Right lobe of liver (tissue), 6 donors: ENCODE data around the gene ASTL. TPM values are rescaled to one million over a fixed set of nuclear protein-coding genes. Genes with fewer than 3 reads are reported as not detected.

Source experiments
- ATAC-seq, 4 donors: fragments of 200-7000 bp; cut with Tn5 transposase; one replicate each; pipeline ENCODE4 v1.9.1; 2020; ENCODE audit warnings: mild to moderate bottlenecking in 4 of 4, moderate library complexity in 4 of 4
- DNase-seq, 3 donors: peaks; one replicate each; pipeline ENCODE4 v3.0.0-alpha.2; 2020
- H3K27ac ChIP-seq, 3 donors: fragments of 200-600 bp; one replicate each; pipeline ENCODE4 v1.8.0; 2022
- H3K27me3 ChIP-seq, 2 donors: fragments of 200-600 bp; one replicate each; pipeline ENCODE4 v1.8.0; 2022
- H3K36me3 ChIP-seq, 4 donors: fragments of 200-600 bp; sonication (generic) in 1 of 4; one replicate each; pipeline versions ENCODE4 v1.5.1 to v1.8.0; 2017 to 2022; ENCODE audit warnings: control low read depth in 1 of 4
- H3K4me1 ChIP-seq, 4 donors: fragments of 200-600 bp; sonication (generic) in 1 of 4; one replicate each; pipeline versions ENCODE4 v1.5.1 to v1.8.0; 2017 to 2022; ENCODE audit warnings: control low read depth in 1 of 4
- H3K4me3 ChIP-seq, 3 donors: fragments of 200-600 bp; one replicate each; pipeline ENCODE4 v1.8.0; 2022
- H3K9me3 ChIP-seq, 4 donors: fragments of 200-600 bp; sonication (generic) in 1 of 4; one replicate each; pipeline versions ENCODE4 v1.5.1 to v1.8.0; 2017 to 2022; ENCODE audit warnings: control low read depth in 1 of 4
- POLR2A ChIP-seq: fragments of 450-650 bp; IDR thresholded peaks from one replicate; pipeline ENCODE4 v1.6.1; 2017; ENCODE audit warnings: antibody characterized with exemption, mild to moderate bottlenecking
- WGBS: methylation state at CpG from one replicate; pipeline ENCODE4 v1.1.6; 2018; ENCODE audit warnings: low coverage, low lambda C conversion rate; ENCODE audit not compliant: insufficient coverage; ENCODE audit errors: missing lambda C conversion rate; 5-methylcytosine and 5-hydroxymethylcytosine counted together
- intact Hi-C, 2 donors: fragments of 100-400 bp; cut with DNase I; formaldehyde crosslinking; loops; one replicate each; pipeline versions ENCODE4 v1.11.2 to v1.14.1; 2022
- total RNA-seq, 6 experiments: library from RNA; depleted of rRNA in 2 of 6; stranded (reverse); fragments of >200 nt in 2 of 6; fragmentation: NEBNext Ultra II Directional in 3 of 6; extraction: Animal tissue kit (Norgen Biotek cat#: 25700) in 3 of 6; gene quantifications; one replicate each; pipeline versions ENCODE4 v1.1.0 to v1.2.4, GENCODE V29; 2016 to 2023
- TF ChIP-seq, protein P1 (sequence below), 4 donors: fragments of 200-600 bp in 3 of 4; fragments of 450-650 bp in 1 of 4; IDR thresholded peaks; one replicate each; pipeline versions ENCODE4 v1.5.1 to v1.8.0; 2016 to 2022; ENCODE audit warnings: antibody characterized with exemption in 4 of 4, mild to moderate bottlenecking in 2 of 4
- donor health status: DM: no; HTN: yes; CAD: no.
- donor health status: DM: no; HTN: no; CAD: no.
- donor health status: DM: no; HTN: no; CAD: no.
- donor health status: DM: no; HTN: yes; CAD: no.
- donor health status: DM: no; HTN: yes; CAD: no.

Gene ASTL
- total RNA-seq, 6 experiments from 2014 or later, result not detected

- ATAC-seq, result no peak
- WGBS, result 73% methylated on average over 8 of the region's 16 CpGs
- TF ChIP-seq POLR2A, result no peak
- TF ChIP-seq, protein P1, sequence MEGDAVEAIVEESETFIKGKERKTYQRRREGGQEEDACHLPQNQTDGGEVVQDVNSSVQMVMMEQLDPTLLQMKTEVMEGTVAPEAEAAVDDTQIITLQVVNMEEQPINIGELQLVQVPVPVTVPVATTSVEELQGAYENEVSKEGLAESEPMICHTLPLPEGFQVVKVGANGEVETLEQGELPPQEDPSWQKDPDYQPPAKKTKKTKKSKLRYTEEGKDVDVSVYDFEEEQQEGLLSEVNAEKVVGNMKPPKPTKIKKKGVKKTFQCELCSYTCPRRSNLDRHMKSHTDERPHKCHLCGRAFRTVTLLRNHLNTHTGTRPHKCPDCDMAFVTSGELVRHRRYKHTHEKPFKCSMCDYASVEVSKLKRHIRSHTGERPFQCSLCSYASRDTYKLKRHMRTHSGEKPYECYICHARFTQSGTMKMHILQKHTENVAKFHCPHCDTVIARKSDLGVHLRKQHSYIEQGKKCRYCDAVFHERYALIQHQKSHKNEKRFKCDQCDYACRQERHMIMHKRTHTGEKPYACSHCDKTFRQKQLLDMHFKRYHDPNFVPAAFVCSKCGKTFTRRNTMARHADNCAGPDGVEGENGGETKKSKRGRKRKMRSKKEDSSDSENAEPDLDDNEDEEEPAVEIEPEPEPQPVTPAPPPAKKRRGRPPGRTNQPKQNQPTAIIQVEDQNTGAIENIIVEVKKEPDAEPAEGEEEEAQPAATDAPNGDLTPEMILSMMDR (IDR thresholded peaks at IDR 0.05), result no peak
- no peaks in the 10 kb centered on the region for H3K4me1 ChIP-seq
- H3K36me3 ChIP-seq, result no peaks in the 10 kb centered on the region
- no peak for DNase-seq
- no peak overlapping the region for H3K4me3 ChIP-seq
- no peaks in the 10 kb centered on the region for H3K9me3 ChIP-seq
- no peak overlapping the region for H3K27ac ChIP-seq
- H3K27me3 ChIP-seq, result no peaks in the 10 kb centered on the region
- intact Hi-C loops, result no loop called here
Measured at GRCh38 chr2:96129528-96130120, 8.7 kb downstream of the ASTL start.

DNA sequence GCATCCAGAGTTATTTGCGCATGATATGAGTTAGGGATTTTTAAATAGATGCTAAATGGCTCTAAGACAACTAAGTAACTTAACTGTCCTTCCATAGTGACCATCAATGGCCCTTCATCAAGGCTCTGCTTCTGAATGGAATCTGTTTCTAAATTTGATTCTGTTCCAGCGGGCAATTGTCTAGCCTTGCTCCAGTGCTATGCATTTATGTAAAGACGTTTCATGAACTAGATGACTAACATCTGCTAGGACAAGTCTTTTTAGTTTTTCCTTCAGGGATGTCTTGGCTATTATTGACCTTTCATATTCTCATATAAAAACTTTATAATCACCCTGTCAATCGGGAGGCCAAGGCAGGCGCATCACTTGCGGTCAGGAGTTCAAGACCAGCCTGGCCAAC, 9.8 kb downstream of the ASTL start:
- ATAC-seq (no peak), DNase-seq (no peak)
- H3K36me3 ChIP-seq, result no peaks in the 10 kb centered on the region
- no peaks in the 10 kb centered on the region for H3K4me1 ChIP-seq
- intact Hi-C loops, result no loop called here
- H3K27ac ChIP-seq, result no peak overlapping the region
- no peaks in the 10 kb centered on the region for H3K9me3 ChIP-seq
- 78% methylated on average over 6 of the region's 6 CpGs for WGBS
- H3K27me3 ChIP-seq, result no peaks in the 10 kb centered on the region
- TF ChIP-seq, protein P1 (IDR thresholded peaks at IDR 0.05), result no peak
- TF ChIP-seq POLR2A, result no peak
- no peak overlapping the region for H3K4me3 ChIP-seq

DNA sequence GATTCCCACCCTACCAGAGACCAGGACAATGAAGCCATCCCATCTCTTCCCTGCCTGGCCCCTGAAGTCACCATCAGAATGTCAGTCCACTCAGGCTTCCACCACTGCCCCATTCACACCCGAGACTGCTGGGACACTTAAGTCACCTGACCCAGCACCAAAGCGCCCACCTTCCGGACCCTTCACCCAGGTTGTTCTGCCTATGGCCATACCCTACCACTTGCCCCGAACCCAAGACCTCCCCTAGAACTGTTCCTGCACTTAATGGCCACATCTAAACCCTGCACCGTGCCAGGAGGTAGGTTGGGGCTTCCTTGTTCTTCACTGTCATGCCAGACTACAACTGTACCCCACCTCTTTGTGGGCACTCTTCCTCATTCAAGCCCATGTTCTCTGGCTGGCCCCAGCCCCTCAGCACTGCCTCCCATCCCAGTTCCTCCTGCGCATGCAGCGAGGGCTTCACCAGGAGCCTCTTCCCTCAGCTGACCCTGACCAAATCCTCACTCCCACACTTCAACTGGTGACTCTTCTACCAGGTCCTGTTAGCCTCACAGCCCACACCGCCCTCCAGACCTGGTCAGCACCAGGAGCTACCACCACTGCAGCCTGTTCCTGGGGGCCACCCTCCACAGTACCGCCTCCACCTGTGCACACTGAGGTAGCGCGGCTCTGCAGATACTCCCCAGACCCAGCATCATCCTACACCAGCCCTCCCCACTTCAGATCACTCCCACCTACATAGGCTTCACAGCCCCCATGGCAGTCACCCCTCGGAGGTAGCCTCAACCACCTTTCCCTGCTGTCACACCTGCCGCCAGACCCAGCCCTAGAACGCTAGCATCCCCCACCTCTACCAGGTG, 13.7 kb downstream of the ASTL start:
- intact Hi-C loops, result no loop called here
- H3K4me1 ChIP-seq, result no peaks in the 10 kb centered on the region
- DNase-seq (no peak), ATAC-seq (peak in 1 of 4 donors; percentile 10)
- 90% methylated on average over 9 of the region's 14 CpGs for WGBS
- H3K27me3 ChIP-seq, result no peaks in the 10 kb centered on the region
- no peak overlapping the region for H3K27ac ChIP-seq
- H3K9me3 ChIP-seq, result no peaks in the 10 kb centered on the region
- TF ChIP-seq, protein P1 (IDR thresholded peaks at IDR 0.05), result no peak
- TF ChIP-seq POLR2A, result no peak
- H3K36me3 ChIP-seq, result no peaks in the 10 kb centered on the region
- H3K4me3 ChIP-seq, result no peak overlapping the region

DNA sequence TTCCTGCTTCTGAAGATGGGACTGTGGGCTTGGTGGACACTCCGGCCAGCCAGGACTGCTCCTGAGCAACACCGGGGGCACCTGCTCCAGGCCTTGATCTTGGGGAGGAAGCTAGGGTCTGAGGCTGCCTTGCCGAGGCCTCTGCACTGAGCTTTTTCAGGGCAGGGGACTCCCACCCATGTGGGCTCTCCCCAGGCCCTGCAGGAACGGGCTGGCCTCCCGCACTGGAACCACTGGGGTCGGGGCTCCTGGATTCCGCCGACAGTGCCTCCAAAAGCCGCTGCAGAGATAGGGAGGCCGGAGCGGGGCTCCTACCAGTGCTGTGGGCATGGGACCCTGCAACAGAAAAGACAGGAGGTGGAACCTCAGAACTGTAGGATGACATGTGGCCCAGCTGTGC, 14.4 kb downstream of the ASTL start:
- Histone ChIP-seq H3K9me3 (no peaks in the 10 kb centered on the region), H3K4me1 (no peaks in the 10 kb centered on the region), H3K4me3 (no peak overlapping the region), H3K27ac (no peak overlapping the region), H3K36me3 (no peaks in the 10 kb centered on the region), H3K27me3 (no peaks in the 10 kb centered on the region)
- TF ChIP-seq POLR2A, result no peak
- TF ChIP-seq, protein P1 (IDR thresholded peaks at IDR 0.05), result no peak
- 100% methylated on average over 2 of the region's 11 CpGs for WGBS
- intact Hi-C loops, result no loop called here
- no peak for ATAC-seq
- DNase-seq, result no peak
